GM12801 (cell line): ENCODE data around the gene NOD1.

ENCODE experiments used
- CTCF ChIP-seq: IDR thresholded peaks from one replicate; pipeline ENCODE4 v1.5.1; 2011; ENCODE audit warnings: control low read depth; ENCODE audit not compliant: insufficient read length; ENCODE audit errors: extremely low read depth

The NOD1 gene

GRCh38 chr7:30519122-30519521 lies 40.5 kb upstream of the NOD1 start:
- no peak for TF ChIP-seq CTCF

DNA sequence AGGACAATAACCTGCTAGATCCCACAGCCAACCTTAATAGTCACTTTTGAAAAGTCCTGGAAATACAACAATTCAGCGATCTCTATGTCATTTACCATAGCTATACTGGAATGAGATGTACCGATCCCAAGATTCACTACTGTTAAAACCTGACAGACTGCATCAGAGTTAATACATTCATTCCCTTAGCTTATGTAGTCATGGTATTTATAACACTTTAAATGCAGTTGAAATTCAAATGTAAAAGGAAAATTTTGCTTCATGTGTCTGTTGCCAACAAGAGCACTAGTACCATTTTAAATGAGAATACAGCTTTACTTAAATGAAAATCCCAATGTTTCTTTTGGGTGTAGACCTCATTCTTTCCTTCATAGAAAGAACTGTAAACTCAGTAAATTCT lies 37.2 kb upstream of the NOD1 start:
- no peak for TF ChIP-seq CTCF

DNA sequence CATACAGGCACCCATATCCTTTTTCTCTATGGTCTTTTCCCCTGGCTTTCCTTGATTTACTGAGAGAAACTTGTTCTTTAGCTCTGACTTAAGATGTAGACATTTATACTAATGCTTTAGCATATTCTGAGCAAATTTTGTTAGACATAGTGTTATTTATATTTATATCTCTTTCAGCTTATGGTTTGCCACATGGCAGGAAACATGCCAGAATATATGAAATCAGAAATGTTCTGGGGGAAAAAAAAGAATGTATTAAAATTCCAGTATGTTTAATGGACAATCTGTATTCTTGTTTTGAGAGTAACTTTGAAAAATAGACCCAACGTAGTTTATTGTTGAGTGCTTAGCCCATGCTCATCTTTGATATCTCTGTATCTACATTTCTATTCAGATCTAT lies 36.2 kb upstream of the NOD1 start:
- TF ChIP-seq CTCF: no peak

DNA sequence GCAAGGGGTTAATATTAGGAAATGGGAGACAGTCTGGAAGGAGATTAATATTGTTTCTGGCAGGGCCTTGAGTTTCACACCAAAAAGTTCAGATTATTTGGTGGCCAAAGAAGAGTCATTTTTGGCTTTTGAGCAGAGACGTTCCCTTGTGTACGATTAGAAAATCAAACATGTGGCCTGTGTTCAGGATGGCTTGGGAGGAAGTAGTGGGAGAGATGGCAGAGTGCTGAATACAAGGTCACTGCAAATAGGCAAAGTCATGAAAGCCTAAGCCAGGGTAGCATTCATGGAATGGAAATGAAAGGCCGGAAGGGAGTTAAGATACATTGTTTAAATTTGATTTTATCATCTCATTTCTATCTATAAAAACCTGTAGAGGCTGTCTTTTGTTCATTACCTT lies 35.6 kb upstream of the NOD1 start:
- TF ChIP-seq CTCF: no peak

DNA sequence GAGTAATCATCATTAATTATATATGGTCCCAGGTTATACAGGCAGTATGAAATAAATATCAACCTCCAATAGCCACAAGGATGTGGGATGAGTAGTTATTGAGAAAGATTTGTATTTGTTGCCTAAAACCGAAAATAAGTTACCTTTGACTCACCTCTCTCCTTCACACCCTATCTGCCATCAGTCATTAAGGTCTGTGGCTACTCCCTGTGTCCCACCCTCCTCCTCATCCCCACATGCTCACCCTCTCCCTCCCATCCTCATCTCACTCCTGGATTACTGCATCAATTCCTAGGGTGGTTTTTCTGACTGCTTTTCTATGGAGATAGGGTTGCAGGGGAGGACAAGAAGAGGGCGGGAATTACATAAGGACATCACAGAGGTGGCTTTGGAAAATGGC lies 35.2 kb upstream of the NOD1 start:
- TF ChIP-seq CTCF: no peak

DNA sequence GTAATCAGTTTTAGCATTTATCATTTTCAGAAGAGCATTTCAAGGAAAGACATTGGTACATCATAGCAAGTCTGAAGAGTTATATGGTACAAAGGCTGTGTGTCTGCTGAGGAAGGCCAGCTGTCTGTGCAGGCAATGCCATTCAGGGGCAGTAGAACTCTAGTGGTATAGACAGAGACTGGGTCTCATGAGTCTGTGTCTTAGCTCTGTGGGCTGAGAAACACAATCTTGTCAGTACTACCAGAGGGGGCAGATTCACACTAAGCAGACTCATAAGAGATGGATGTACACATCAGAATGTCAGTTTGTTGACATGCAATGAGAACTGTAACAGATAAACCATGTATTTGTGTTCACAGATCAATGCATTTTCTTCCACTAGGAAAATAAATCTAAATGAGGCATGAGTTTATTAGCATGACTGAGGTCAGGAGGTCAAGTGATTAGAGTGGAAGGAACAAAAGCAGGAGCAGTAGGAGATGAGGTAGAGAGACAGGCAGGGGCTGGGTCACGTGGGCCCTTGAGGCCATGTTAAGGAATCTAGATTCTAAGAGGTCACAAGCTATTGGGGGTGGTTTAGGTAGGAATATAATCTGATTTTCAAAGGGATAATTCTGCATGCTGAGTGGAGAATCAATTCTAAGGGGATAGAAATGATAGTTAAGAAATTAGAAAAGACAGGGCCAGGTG lies 33.5 kb upstream of the NOD1 start:
- no peak for TF ChIP-seq CTCF

DNA sequence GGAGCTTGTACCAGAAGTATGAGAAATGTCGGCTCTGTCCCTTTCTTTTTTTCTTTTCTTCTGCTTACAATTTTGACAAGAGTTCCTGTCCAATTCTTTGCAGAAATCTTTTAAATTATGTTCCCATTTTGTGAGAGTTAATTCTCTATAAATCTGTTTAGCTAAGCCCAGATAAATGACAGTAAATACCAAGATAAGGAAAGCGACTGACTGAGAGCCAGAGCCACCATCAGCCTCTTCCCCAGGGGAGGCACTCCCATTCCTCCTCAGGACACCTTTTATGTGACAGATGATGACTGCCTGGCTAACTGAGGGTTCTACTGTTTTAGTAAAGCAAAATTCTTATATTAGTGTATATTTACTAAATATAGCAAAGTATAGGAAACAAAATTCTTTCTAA lies 32.9 kb upstream of the NOD1 start:
- no peak for TF ChIP-seq CTCF
